B cell (primary cell): Measurements from ENCODE around the gene CCBE1. TPM values are rescaled to one million over a fixed set of nuclear protein-coding genes. Genes with fewer than 3 reads are reported as not detected.

Experiments used
- ATAC-seq: fragments of 200-7000 bp; cut with Tn5 transposase; one replicate; pipeline ENCODE4 v1.10.0; 2021; ENCODE audit warnings: low read depth, mild to moderate bottlenecking, moderate number of reproducible peaks, moderate library complexity
- CTCF ChIA-PET: fragments of 350-600 bp; sonication (Branson Sonifier 250); formaldehyde crosslinking; loops from one replicate; lab custom pipeline; 2021; ENCODE audit warnings: antibody characterized with exemption, inconsistent platforms; lab: Charles Lee
- POLR2A ChIA-PET: fragments of 350-600 bp; sonication (Branson Sonifier 250); formaldehyde crosslinking; loops from one replicate; lab custom pipeline; 2021; ENCODE audit warnings: antibody characterized with exemption; lab: Charles Lee
- DNase-seq: peaks from one replicate; pipeline ENCODE4 v3.0.0; 2013
- H2AFZ ChIP-seq: 2 replicates; pipeline ENCODE4 v1.6.1; 2012; ENCODE audit warnings: mild to moderate bottlenecking, low read depth, low read length; ENCODE audit not compliant: insufficient read depth, poor library complexity, severe bottlenecking
- H3K27ac ChIP-seq, 2 donors: 1 replicate in 1 of 2; 2 replicates in 1 of 2; pipeline ENCODE4 v1.5.1; 2012 to 2013; ENCODE audit warnings: low read length in 2 of 2, mild to moderate bottlenecking in 2 of 2, moderate library complexity in 1 of 2
- H3K27me3 ChIP-seq, 4 experiments: fragments of 200-600 bp in 1 of 4; sonication (generic) in 1 of 4; replicated peaks in 1 of 4; 1 replicate in 2 of 4; 2 replicates in 2 of 4; pipeline versions ENCODE4 v1.6.1 to v1.7.0; 2013 to 2016; ENCODE audit warnings: low read length in 3 of 4, mild to moderate bottlenecking in 2 of 4, mixed read lengths in 1 of 4, moderate library complexity in 1 of 4; ENCODE audit not compliant: insufficient read depth in 4 of 4, control insufficient read depth in 3 of 4; ENCODE audit errors: control extremely low read depth in 1 of 4
- H3K36me3 ChIP-seq, 2 experiments: replicated peaks in 1 of 2; 1 replicate in 1 of 2; 2 replicates in 1 of 2; pipeline versions ENCODE4 v1.6.1 to v1.7.1; 2013; ENCODE audit warnings: low read length in 1 of 2; ENCODE audit not compliant: insufficient read depth in 2 of 2, control insufficient read depth in 1 of 2; ENCODE audit errors: control extremely low read depth in 1 of 2, extremely low read depth in 1 of 2
- H3K4me1 ChIP-seq, 2 donors: fragments of 200-600 bp in 1 of 2; sonication (generic) in 1 of 2; 1 replicate in 1 of 2; 2 replicates in 1 of 2; pipeline versions ENCODE4 v1.5.1 to v1.6.1; 2013 to 2017; ENCODE audit warnings: low read length in 2 of 2; ENCODE audit not compliant: control insufficient read depth in 2 of 2, insufficient read depth in 2 of 2
- H3K4me2 ChIP-seq: replicated peaks from 2 replicates; pipeline ENCODE3; 2012; ENCODE audit warnings: mild to moderate bottlenecking, low read depth, low read length; ENCODE audit not compliant: poor library complexity, severe bottlenecking
- H3K4me3 ChIP-seq, 5 experiments: fragments of 200-600 bp in 1 of 5; sonication (generic) in 1 of 5; 1 replicate in 3 of 5; 2 replicates in 2 of 5; pipeline versions ENCODE4 v1.5.1 to v1.7.0; 2011 to 2016; ENCODE audit warnings: low read length in 4 of 5, mild to moderate bottlenecking in 4 of 5, low read depth in 2 of 5, control low read depth in 1 of 5, moderate library complexity in 1 of 5; ENCODE audit not compliant: insufficient read depth in 1 of 5; ENCODE audit errors: control extremely low read depth in 1 of 5, extremely low read depth in 1 of 5
- H3K79me2 ChIP-seq: fragments of 200-600 bp; sonication (generic); one replicate; pipeline ENCODE4 v1.6.0; 2016; ENCODE audit warnings: low read length; ENCODE audit not compliant: control insufficient read depth, insufficient read depth
- H3K9ac ChIP-seq: fragments of 200-600 bp; sonication (generic); 2 replicates; pipeline ENCODE4 v1.6.1; 2017; ENCODE audit warnings: mild to moderate bottlenecking, low read length, moderate library complexity
- H3K9me3 ChIP-seq, 3 donors: one replicate each; pipeline versions ENCODE4 v1.6.1 to v1.7.1; 2013; ENCODE audit warnings: low read length in 2 of 3; ENCODE audit not compliant: control insufficient read depth in 2 of 3, insufficient read depth in 1 of 3; ENCODE audit errors: control extremely low read depth in 1 of 3
- H4K20me1 ChIP-seq: 2 replicates; pipeline ENCODE4 v1.6.0; 2012; ENCODE audit warnings: mild to moderate bottlenecking, low read length; ENCODE audit not compliant: insufficient read depth, control insufficient read depth, poor library complexity, severe bottlenecking
- H3K27ac Mint-ChIP-seq: one replicate; pipeline ENCODE4 v1.8.0; 2021; ENCODE audit warnings: mixed read lengths
- H3K27me3 Mint-ChIP-seq: one replicate; pipeline ENCODE4 v1.8.0; 2021; ENCODE audit warnings: mixed read lengths
- H3K4me1 Mint-ChIP-seq: one replicate; pipeline ENCODE4 v1.8.0; 2021; ENCODE audit warnings: mixed read lengths
- H3K4me3 Mint-ChIP-seq: one replicate; pipeline ENCODE4 v1.8.0; 2021; ENCODE audit warnings: mixed read lengths
- H3K9me3 Mint-ChIP-seq: one replicate; pipeline ENCODE4 v1.8.0; 2022; ENCODE audit warnings: mixed read lengths; ENCODE audit not compliant: insufficient read depth
- CTCF ChIP-seq: fragments of 200-600 bp; IDR thresholded peaks from one replicate; pipeline ENCODE4 v1.8.0; 2022; ENCODE audit warnings: antibody characterized with exemption, mild to moderate bottlenecking
- EZH2 ChIP-seq: IDR thresholded peaks from 2 replicates; pipeline ENCODE4 v1.6.1; 2012; ENCODE audit warnings: borderline replicate concordance, low read depth, mild to moderate bottlenecking, moderate library complexity, low read length; ENCODE audit not compliant: insufficient read depth, poor library complexity, severe bottlenecking
- WGBS: methylation state at CpG from one replicate; pipeline ENCODE4 v1.1.5; 2013; ENCODE audit warnings: missing lambda C conversion rate; ENCODE audit not compliant: insufficient coverage; 5-methylcytosine and 5-hydroxymethylcytosine counted together
- intact Hi-C: fragments of 100-400 bp; cut with micrococcal nuclease; formaldehyde crosslinking; loops from one replicate; pipeline ENCODE4 v1.10.0; 2022
- polyA plus RNA-seq: library from polyadenylated mRNA; depleted of rRNA; stranded (reverse); fragments of >200 nt; gene quantifications from 2 replicates; pipeline ENCODE4 v1.2.3, GENCODE V29; 2012
- total RNA-seq, 2 donors: library from RNA; stranded (reverse); fragments of 120-200 nt in 1 of 2; gene quantifications; 1 replicate in 1 of 2; 2 replicates in 1 of 2; pipeline versions ENCODE4 v1.2.3 to v1.2.4, GENCODE V29; 2013 to 2022

CCBE1 gene
- total and polyA plus RNA-seq, 2 donors (not counting 1 experiment from before 2014, with no cell fraction given): not detected

- H3K9me3 ChIP-seq: peaks cover 0 to 12% (median 0%) of the 10 kb centered on the region in 3 donors
- Mint-ChIP-seq H3K4me1 (no peaks in the 10 kb centered on the region), H3K27ac (no peak overlapping the region), H3K27me3 (peaks cover 11% of the 10 kb centered on the region), H3K4me3 (no peak overlapping the region), H3K9me3 (peaks cover 9% of the 10 kb centered on the region)
- H3K4me3 ChIP-seq: no peak overlapping the region
- H3K4me2 ChIP-seq: no peak overlapping the region
- H2AFZ ChIP-seq: no peak overlapping the region
- no peaks in the 10 kb centered on the region for H4K20me1 ChIP-seq
- H3K79me2 ChIP-seq: no peaks in the 10 kb centered on the region
- no peak overlapping the region for H3K9ac ChIP-seq
- no peak overlapping the region for H3K27ac ChIP-seq
- WGBS: 97% methylated on average over 3 of the region's 5 CpGs
- no peaks in the 10 kb centered on the region for H3K36me3 ChIP-seq
- ChIA-PET POLR2A (no interaction called here), CTCF (no interaction called here)
- intact Hi-C loops: no loop called here
- ATAC-seq: no peak
- no peaks in the 10 kb centered on the region for H3K27me3 ChIP-seq
- no peak for DNase-seq
- TF ChIP-seq EZH2: no peak
- no peak for TF ChIP-seq CTCF
- no peaks in the 10 kb centered on the region for H3K4me1 ChIP-seq
These were observed 135.6 kb downstream of the CCBE1 start for GRCh38 chr18:59561612-59562011.

GRCh38 chr18:59560556-59560955 lies 136.7 kb downstream of the CCBE1 start:
- Mint-ChIP-seq H3K4me1 (no peaks in the 10 kb centered on the region), H3K27me3 (peaks cover 9% of the 10 kb centered on the region), H3K4me3 (no peak overlapping the region), H3K9me3 (peaks cover 9% of the 10 kb centered on the region), H3K27ac (no peak overlapping the region)
- POLR2A ChIA-PET: no interaction called here
- no peaks in the 10 kb centered on the region for H3K79me2 ChIP-seq
- no peak for TF ChIP-seq EZH2
- TF ChIP-seq CTCF: no peak
- no peak overlapping the region for H3K4me3 ChIP-seq
- ATAC-seq: no peak
- H3K9me3 ChIP-seq: peaks cover 0 to 12% (median 0%) of the 10 kb centered on the region in 3 donors
- no peak overlapping the region for H2AFZ ChIP-seq
- CTCF ChIA-PET: no interaction called here
- H3K36me3 ChIP-seq: no peaks in the 10 kb centered on the region
- intact Hi-C loops: no loop called here
- H3K4me1 ChIP-seq: no peaks in the 10 kb centered on the region
- H3K27me3 ChIP-seq: no peaks in the 10 kb centered on the region
- WGBS: 89% methylated on average over 6 of the region's 7 CpGs
- H3K9ac ChIP-seq: no peak overlapping the region
- no peak for DNase-seq
- no peak overlapping the region for H3K4me2 ChIP-seq
- H4K20me1 ChIP-seq: no peaks in the 10 kb centered on the region
- no peak overlapping the region for H3K27ac ChIP-seq
